ENCODE results near the gene HSPB6. TPM values are rescaled to one million over a fixed set of nuclear protein-coding genes. Genes with fewer than 3 reads are reported as not detected.

The HSPB6 gene
- total RNA-seq, 1 donor from 2014 or later: 1.9 TPM

DNA sequence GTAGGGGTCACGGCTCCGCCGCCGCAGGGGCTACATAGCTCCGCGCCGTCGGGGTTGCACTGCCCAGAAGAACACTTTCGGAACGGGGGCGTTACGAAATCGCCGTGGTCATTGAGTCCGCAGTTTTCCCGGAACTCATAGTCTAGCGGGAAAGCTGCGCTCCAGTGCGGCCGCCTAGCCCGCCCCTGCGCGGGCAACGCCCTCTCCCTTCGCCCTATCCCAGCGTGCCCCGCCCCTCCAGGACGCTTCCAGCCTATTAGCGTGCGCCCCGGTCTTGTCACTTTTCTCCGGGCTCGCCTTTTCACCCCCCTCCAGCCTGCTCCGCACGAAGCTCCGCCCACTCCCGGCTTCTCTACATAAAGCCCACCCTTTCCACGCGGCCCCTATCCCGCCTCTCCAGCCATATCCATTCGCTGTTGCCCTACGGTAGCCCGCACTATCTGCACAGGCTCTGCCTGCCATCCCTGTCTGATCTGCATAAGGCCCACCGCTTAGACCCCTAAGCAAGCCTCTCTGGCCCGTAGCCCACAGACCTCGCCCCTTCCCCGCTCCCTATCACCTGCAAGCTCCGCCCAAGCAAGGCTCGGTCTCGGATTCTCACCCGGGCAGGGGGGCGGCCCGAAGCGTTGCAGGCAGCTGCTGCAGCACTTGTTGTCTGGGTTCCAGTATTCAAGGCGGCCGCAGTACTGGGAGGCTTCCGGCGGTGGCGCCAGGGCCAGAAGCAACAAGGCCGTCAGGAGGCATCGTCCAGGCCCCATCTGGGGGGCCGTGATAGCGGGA, 16.2 kb downstream of the HSPB6 start:
- H4K20me1 ChIP-seq (ENCODE audit: insufficient read depth, low read length): peaks cover 14% of the 10 kb centered on the region
- Mint-ChIP-seq H3K27ac (ENCODE audit: unreplicated experiment) (peak overlapping the region; percentile 18), H3K36me3 (ENCODE audit: low read depth, unreplicated experiment) (peaks cover 8% of the 10 kb centered on the region), H3K4me3 (ENCODE audit: unreplicated experiment) (peak overlapping the region; percentile 82), H3K27me3 (ENCODE audit: low read depth, unreplicated experiment) (no peaks in the 10 kb centered on the region), H3K4me1 (ENCODE audit: low read depth, unreplicated experiment) (no peaks in the 10 kb centered on the region), H3K9me3 (ENCODE audit: unreplicated experiment) (no peaks in the 10 kb centered on the region)
- H3K79me2 ChIP-seq (ENCODE audit: insufficient read depth, low read length): peaks cover 2% of the 10 kb centered on the region
- H3K36me3 ChIP-seq (ENCODE audit: insufficient read depth, low read length): peaks cover 8% of the 10 kb centered on the region
- peak overlapping the region; percentile 73 for H3K4me3 ChIP-seq (ENCODE audit: insufficient read depth, low read depth, low read length)
- peak overlapping the region; percentile 75 for H3K9ac ChIP-seq (ENCODE audit: low read length)
- H3K27me3 ChIP-seq (ENCODE audit: insufficient read depth, low read length): no peaks in the 10 kb centered on the region
- DNase-seq (ENCODE audit: low read depth): peak; percentile 89
- H3K27ac ChIP-seq (ENCODE audit: low read depth, low read length): peak overlapping the region; percentile 16
- H3K4me1 ChIP-seq (ENCODE audit: insufficient read depth, low read length): peaks cover 5% of the 10 kb centered on the region
- no peaks in the 10 kb centered on the region for H3K9me3 ChIP-seq (ENCODE audit: insufficient read depth, low read depth, low read length)
- peak overlapping the region; percentile 80 for H2AFZ ChIP-seq (ENCODE audit: low read depth, low read length)
- no peak for TF ChIP-seq EZH2 (IDR thresholded peaks at IDR 0.05; ENCODE audit: insufficient read depth, low read length)
- TF ChIP-seq, protein P1, sequence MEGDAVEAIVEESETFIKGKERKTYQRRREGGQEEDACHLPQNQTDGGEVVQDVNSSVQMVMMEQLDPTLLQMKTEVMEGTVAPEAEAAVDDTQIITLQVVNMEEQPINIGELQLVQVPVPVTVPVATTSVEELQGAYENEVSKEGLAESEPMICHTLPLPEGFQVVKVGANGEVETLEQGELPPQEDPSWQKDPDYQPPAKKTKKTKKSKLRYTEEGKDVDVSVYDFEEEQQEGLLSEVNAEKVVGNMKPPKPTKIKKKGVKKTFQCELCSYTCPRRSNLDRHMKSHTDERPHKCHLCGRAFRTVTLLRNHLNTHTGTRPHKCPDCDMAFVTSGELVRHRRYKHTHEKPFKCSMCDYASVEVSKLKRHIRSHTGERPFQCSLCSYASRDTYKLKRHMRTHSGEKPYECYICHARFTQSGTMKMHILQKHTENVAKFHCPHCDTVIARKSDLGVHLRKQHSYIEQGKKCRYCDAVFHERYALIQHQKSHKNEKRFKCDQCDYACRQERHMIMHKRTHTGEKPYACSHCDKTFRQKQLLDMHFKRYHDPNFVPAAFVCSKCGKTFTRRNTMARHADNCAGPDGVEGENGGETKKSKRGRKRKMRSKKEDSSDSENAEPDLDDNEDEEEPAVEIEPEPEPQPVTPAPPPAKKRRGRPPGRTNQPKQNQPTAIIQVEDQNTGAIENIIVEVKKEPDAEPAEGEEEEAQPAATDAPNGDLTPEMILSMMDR (IDR thresholded peaks at IDR 0.05; ENCODE audit: insufficient read depth, low read depth, low read length): no peak
- no peak for FAIRE-seq
- H3K4me2 ChIP-seq (ENCODE audit: low read length): peak overlapping the region; percentile 100

DNA sequence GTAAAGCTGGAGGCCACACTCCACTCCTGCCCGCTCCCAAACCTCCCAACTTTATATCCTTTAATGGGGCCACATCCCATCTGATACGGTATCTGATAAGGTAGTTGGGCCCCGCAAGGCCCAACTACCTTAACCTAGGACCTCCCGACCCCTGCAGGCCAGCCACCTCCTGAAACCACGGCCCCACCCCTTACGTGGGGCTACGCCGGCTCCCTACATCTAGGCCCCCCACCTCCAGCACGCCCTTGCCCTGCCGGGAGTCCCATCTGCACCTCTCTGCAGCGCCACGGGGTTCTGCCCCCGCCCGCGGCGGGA, 16.8 kb downstream of the HSPB6 start:
- Mint-ChIP-seq H3K9me3 (ENCODE audit: unreplicated experiment) (no peaks in the 10 kb centered on the region), H3K27me3 (ENCODE audit: low read depth, unreplicated experiment) (no peaks in the 10 kb centered on the region), H3K36me3 (ENCODE audit: low read depth, unreplicated experiment) (peaks cover 8% of the 10 kb centered on the region), H3K27ac (ENCODE audit: unreplicated experiment) (no peak overlapping the region), H3K4me1 (ENCODE audit: low read depth, unreplicated experiment) (no peaks in the 10 kb centered on the region), H3K4me3 (ENCODE audit: unreplicated experiment) (peak overlapping the region; percentile 82)
- Histone ChIP-seq H2AFZ (ENCODE audit: low read depth, low read length) (peak overlapping the region; percentile 66), H3K4me3 (ENCODE audit: insufficient read depth, low read depth, low read length) (peak overlapping the region; percentile 67), H3K36me3 (ENCODE audit: insufficient read depth, low read length) (peaks cover 8% of the 10 kb centered on the region), H3K27me3 (ENCODE audit: insufficient read depth, low read length) (no peaks in the 10 kb centered on the region), H3K9me3 (ENCODE audit: insufficient read depth, low read depth, low read length) (no peaks in the 10 kb centered on the region), H4K20me1 (ENCODE audit: insufficient read depth, low read length) (peaks cover 19% of the 10 kb centered on the region), H3K9ac (ENCODE audit: low read length) (peak overlapping the region; percentile 66), H3K27ac (ENCODE audit: low read depth, low read length) (no peak overlapping the region), H3K79me2 (ENCODE audit: insufficient read depth, low read length) (no peaks in the 10 kb centered on the region), H3K4me2 (ENCODE audit: low read length) (peak overlapping the region; percentile 100), H3K4me1 (ENCODE audit: insufficient read depth, low read length) (peaks cover 5% of the 10 kb centered on the region)
- TF ChIP-seq EZH2 (IDR thresholded peaks at IDR 0.05; ENCODE audit: insufficient read depth, low read length): no peak
- TF ChIP-seq, protein P1 (IDR thresholded peaks at IDR 0.05; ENCODE audit: insufficient read depth, low read depth, low read length): no peak
- no peak for DNase-seq (ENCODE audit: low read depth)
- FAIRE-seq: no peak

Data from astrocyte (in vitro differentiated cells and primary cell).